ENCODE results near the gene WDR77.

WDR77 gene

DNA sequence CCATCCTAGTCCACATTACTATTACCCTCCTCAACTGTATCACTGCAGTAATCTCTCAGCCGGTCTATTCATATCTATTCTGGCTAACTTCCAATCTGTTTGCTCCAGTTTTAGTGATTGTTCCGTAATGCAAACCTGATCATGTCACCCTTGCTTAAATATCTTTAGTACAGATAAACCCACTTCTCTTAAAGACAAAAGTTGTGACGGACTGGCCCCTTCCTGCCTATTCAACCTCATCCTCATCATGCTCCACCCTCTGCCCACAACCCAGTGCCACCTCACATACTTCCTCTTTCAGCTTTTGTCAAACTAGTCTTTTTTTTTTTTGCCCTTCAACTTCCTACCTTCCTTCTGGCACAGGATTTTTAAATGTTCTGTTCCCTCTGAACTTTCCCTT is 22.0 kb upstream of the WDR77 start:
- no peak for DNase-seq (ENCODE audit: low spot score)

DNA sequence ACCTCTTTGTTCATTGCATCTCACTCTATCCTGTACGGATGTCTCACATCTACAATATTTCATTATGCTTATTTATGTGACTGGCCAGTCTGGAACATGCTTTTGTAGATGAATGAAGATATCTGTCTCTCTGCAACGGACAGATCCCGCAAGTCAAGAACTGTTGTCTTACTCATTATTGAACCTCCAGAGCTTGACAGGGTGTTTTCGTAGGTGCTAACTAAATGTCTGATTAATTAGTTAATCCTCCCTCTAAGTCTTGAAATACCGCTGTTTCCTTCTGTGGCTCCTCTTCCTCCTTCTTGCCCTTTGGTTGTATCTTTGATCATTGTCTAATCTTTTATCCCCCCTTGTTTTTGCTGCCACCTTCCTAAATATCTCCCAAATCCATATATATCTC is 21.5 kb upstream of the WDR77 start:
- TF ChIP-seq, protein P1, sequence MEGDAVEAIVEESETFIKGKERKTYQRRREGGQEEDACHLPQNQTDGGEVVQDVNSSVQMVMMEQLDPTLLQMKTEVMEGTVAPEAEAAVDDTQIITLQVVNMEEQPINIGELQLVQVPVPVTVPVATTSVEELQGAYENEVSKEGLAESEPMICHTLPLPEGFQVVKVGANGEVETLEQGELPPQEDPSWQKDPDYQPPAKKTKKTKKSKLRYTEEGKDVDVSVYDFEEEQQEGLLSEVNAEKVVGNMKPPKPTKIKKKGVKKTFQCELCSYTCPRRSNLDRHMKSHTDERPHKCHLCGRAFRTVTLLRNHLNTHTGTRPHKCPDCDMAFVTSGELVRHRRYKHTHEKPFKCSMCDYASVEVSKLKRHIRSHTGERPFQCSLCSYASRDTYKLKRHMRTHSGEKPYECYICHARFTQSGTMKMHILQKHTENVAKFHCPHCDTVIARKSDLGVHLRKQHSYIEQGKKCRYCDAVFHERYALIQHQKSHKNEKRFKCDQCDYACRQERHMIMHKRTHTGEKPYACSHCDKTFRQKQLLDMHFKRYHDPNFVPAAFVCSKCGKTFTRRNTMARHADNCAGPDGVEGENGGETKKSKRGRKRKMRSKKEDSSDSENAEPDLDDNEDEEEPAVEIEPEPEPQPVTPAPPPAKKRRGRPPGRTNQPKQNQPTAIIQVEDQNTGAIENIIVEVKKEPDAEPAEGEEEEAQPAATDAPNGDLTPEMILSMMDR (IDR thresholded peaks at IDR 0.05; ENCODE audit: extremely low read depth, missing control alignments): no peak
- DNase-seq (ENCODE audit: low spot score): no peak

More for the DNA sequence above, 22.0 kb upstream of the WDR77 start:
- TF ChIP-seq, protein P1 (IDR thresholded peaks at IDR 0.05; ENCODE audit: extremely low read depth, missing control alignments): no peak

DNA sequence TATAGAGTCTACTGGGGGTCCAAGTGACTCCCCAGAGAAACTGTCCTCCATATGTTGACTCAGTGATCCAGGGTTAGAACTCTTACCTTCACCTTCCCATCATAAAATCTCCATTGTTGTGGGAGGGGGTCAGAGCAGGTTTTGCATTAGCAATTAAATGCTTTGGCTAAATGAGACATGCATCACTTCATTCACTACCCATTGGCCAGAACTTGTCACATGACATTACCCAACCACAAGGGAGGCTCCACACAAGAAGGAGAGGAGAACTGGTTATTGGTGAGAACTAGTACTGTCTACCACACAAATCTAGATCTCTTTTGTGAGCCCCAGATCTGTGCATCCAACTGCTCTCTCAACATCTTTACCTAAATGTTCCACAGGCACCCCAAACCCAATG is 20.5 kb upstream of the WDR77 start:
- TF ChIP-seq, protein P1 (IDR thresholded peaks at IDR 0.05; ENCODE audit: extremely low read depth, missing control alignments): no peak
- no peak for DNase-seq (ENCODE audit: low spot score)

DNA sequence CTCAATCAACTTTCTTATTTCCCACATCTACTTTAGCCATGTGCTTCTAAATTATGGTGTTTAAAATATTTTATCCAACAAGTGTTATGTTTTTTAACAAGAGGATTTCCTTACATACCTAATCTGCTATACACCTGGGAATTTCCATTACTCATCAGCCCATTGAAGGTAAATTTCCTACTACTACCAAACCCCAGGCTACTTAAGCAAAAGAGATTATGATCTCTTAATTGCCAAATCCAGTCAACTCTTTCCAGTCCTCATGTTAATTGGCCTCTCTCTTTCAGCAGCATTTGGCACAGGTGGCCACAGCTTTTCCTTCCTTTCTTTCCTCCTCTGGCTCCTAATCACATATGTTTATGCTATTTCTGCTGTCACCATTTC is 19.7 kb upstream of the WDR77 start:
- DNase-seq (ENCODE audit: low spot score): no peak
- TF ChIP-seq, protein P1 (IDR thresholded peaks at IDR 0.05; ENCODE audit: extremely low read depth, missing control alignments): no peak

DNA sequence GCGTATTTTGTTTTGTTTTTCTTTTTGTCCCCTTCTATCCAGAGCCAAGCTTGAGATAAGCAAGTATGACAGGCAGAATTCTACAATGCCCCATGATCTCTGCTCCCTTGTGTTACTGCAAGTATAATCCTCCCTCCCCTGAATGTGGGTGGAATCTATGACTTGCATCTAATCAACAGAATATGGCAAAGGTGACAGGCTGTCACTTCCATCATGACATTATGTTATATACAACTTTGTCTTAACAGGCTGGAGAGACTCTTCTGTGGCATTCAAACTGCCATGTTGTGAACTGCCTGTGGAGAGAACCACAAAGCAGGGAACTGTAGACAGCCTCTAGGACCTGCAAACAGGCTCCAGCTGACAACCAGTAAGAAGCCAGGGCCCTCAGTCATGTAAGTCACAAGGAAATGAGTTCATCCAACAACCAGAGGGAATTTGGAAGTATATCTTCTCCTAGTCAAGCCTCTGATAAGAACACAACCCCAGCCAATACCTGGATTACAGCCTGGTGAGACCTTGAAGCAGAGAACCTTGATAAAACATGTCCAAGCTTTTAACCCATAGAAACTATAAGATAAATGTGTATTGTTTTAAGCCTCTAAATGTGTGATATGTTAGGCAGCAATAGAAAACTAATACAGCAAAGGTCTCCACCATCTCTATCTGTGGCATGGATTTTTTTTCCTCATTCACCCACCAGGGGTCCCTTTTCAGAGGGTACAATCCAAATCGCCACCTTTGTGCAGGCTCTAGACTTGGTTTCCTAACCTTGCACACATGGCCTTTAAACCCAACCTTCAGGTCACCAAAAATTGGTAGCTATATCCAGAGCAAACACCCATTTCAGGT is 19.0 kb upstream of the WDR77 start:
- no peak for DNase-seq (ENCODE audit: low spot score)
- TF ChIP-seq, protein P1 (IDR thresholded peaks at IDR 0.05; ENCODE audit: extremely low read depth, missing control alignments): no peak

DNA sequence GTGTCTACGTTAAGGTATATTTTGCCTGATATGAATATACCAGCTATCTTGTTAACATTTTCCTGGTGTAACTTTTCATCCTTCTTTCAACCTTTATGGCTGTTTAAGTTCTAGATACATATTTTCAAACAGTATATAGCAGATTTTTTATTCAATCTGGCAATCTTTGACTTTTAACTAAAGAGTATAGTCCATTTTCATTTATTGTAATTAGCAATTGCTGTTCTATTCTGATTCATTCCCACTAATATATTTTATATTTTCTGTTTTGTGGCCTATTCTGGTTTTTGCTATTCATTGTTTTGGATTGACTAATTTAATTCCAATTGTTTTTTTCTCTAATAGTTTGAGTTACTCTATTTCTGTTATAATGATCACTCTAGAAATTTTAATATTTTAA is 17.4 kb upstream of the WDR77 start:
- TF ChIP-seq, protein P1 (IDR thresholded peaks at IDR 0.05; ENCODE audit: extremely low read depth, missing control alignments): no peak
- no peak for DNase-seq (ENCODE audit: low spot score)

DNA sequence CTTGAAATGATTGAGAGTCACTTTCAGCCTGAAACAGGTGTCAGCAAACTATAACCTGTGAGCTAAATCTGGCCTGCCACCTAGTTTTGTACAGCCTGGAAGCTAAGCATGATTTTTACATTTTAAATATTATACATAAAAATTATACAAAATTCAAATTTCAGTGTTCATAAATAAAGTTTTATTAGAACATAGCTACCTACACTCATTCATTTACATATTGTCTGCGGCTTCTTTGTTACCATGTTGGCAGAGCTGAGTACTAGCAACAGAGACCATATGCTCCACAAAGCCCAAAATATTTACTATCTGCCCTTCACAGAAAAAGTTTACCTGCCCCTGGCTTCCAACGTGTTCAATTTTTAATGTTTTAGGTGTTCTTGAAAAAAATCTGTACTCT is 16.7 kb upstream of the WDR77 start:
- TF ChIP-seq, protein P1 (IDR thresholded peaks at IDR 0.05; ENCODE audit: extremely low read depth, missing control alignments): no peak
- no peak for DNase-seq (ENCODE audit: low spot score)
